NCI-H748 treated with DMSO at 0.1 percent for 48 hours (cell line): Measurements from ENCODE around the gene MRPL42.
"Not testable (repeated sequence)": the region's sequence is repeated elsewhere in the genome, so short reads cannot be mapped to it uniquely, and the experiment has no call there.

ENCODE experiments used
- DNase-seq: peaks from one replicate; lab custom pipeline; 2025; lab: John Stamatoyannopoulos, UW

Gene MRPL42

DNA sequence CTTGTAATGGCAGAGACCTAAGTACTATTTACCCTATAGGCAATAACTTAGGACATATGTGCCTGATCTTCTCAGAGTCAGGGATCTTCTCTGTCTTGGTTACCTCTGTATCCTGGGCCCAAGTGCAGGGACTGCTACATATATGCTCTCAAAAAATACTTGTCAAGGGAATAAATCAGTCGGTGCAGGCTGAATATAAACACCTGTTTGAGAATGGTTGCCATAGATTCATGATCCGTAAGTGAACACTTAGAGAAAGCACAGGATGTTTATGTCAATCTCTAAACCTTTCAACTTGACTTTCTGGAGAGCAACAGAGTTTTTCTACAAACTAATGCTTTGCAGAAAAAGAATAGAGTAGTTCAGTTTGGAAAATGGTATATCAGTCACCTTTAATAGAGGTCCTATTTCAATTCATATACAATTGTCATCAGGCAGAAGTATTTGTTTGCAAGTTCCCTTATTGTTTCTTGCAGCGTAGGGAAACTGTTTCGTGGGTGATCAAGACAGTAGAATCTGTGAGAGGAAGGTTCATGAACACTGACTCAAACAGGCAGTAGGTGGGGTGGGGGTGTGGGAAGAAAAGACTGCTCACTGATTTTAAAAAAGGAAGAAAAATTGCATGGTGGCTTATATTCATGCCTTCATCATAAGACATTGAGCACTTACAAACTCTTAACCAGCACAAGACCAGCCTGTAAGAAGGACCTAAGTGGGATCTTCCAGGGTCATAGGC is 19.6 kb upstream of the MRPL42 start:
- no peak for DNase-seq

- no peak for DNase-seq
Observed at GRCh38 chr12:93448796-93449195, 18.5 kb upstream of the MRPL42 start.

DNA sequence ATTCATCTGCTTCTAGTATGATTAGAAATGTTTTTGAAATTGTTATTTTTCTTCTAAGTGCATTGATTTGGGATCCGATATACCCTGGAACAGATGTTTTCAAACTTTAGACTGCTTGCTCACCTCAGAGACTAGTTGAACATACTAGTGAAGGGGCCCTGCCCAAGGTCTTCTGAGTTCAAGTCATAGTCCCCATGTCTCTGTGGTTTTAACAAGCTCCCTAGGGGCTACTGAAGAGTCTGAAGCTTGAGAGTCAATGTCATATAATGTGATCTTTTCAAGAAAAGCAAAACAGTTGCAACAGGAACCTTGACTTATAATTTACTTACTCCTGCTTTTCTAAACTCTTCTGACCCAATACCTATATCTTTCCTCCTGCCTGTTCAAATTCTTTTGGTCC is 18.0 kb upstream of the MRPL42 start:
- DNase-seq: no peak

DNA sequence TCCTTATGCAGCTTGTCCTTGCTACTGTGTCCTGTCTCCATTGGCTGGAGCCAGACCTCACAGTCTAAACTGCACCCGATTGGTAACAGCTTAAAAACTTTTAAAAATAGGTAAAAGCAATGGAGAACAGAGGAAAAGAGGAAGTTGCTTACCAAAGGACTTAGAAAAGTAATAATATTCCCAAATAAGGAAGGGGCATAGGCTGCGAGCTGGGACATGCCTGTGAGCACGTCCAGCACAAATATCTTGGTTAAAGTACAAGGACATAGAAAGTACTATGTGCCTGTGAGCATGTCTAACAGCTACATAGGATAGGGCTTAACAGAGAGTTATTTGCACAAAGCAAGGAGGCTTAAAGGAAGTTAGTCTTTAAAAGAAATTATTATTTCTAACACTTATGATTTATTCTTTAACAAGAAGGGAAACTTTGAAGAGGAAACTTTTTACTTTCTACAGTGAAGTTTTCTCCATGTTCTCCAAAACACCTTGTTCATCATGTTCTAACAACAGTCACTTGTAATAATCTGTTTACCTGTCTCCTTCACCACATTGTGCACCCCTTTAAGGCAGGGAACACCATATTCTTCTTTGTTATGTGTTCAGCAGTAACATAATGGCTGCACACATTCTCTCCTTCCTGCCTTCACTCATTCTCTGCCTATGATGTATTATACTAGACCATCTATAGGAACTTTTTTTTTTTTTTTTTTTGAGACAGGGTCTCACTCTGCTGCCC is 15.7 kb upstream of the MRPL42 start:
- DNase-seq: no peak

DNA sequence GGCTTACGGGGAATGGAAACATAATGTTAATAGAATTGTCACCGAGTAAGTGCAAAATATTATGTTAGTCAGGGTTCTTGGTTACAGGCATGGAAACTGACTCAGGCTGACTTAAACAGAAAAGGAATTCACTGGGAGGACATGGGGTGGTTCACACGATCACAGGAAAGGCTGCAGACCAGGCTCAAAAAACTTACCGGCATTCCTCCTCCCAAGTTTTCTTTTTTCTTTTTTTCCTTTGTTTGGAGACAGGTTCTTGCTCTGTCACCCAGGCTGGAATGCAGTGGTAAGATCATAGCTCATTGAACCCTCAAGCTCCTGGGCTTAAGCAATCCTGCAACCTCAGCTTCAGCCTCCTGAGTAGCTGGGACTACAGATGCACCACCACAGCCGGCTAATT is 13.7 kb upstream of the MRPL42 start:
- DNase-seq: no peak

DNA sequence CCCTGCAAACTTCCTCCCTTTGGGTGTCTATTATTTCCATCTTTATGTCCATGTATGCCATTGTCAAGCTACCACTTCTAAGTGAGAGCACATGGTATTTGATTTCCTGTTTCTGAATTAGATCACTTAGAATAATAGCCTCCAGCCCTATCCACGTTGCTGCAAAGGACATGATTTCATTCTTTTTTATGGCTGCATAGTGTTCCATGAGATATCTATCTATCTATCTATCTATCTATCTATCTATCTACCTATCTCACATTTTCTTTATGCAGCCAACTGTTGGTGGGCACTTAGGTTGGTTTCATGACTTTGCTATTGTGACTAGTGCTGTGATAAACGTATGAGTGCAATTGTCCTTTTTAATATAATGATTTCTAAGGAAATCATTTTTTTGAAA is 11.2 kb upstream of the MRPL42 start:
- DNase-seq: no peak

DNA sequence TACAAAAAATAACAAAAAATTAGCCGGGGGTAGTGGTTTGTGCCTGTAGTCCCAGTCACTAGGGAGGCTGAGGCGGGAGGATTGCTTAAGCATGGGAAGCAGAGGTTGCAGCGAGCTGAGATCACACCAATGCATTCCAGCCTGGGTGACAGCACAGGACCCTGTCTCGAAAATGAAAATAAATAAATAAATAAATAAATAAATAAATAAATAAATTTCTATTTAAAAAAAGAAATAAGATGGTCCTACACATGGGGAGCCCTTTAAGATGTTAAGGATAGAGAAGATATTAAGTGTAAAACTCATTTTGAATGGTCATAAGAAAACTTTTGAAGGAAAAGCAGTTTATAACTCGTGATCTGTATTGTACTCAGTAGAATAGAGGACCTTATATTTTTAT is 8.2 kb upstream of the MRPL42 start:
- no peak for DNase-seq

DNA sequence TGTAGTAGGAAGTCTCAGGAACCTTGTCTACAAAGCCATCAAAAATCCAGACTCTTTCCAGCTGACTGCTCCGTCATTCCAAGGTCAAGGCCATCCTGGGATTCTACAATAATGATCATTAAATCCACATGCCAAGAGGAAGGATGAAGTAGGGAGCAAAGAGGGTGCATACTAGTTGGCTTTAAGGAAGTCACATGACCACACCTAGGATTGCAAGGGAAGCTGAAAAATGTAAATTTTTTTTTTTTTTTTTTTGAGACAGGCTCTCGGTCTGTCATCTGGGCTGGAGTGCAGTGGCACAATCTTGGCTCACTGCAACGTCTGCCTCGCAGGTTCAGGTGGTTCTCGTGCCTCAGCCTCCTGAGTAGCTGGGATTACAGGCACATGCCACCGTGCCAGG is 7.3 kb upstream of the MRPL42 start:
- no peak for DNase-seq

- no peak for DNase-seq
Observed at GRCh38 chr12:93460902-93461301, 6.4 kb upstream of the MRPL42 start.

DNA sequence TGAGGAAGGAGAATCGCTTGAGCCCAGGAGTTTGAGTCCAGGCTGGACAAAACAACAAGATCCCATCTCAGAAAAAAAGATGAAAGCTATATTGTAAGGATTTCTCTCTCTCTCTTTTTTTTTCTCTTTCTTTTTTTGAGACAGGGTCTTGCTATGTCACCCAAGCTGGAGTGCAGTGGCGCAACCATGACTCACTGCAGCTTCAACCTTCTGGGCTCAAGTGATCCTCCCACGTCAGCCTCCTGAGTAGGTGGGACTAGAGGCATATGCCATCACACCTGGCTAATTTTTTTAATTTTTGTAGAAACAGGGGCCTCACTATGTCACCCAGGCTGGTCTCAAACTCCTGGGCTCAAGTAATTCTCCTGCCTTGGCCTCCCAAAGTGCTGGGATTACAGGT is 5.8 kb upstream of the MRPL42 start:
- no peak for DNase-seq

GRCh38 chr12:93465841-93466240 is 1.5 kb upstream of the MRPL42 start:
- DNase-seq: no peak

DNA sequence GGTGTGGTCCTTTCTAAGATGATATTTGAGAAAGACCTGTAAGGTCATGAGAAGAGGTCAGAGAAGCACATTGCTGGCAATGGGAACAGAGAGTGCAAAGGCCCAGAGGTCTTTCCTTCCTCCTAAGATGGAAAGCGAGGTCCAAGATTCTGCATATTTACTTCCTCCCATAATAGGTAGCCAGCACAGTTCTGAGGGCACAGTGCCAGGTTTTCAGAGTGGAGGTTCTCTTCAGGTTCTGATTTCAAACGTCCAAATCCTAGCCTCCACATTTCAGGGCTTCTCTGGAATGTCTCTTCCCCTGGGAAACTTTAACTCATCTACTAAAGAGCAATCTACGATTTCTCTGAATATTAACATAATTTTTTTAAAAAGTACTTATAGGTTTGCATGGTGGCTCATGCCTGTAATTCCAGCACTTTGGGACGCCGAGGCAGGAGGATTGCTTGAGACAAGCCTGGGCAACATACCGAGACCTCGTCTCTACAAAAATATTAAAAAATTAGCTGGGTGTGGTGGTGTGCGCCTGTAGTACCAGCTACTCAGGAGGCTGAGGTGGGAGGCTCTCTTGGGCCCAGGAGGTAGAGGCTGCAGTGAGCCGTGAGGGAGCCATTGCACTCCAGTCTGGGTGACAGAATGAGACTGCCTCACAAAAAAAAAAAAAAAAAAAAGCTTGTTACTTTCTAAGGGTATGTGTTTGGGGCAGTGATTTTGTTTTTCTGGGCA is 526 bp upstream of the MRPL42 start:
- DNase-seq: no peak

DNA sequence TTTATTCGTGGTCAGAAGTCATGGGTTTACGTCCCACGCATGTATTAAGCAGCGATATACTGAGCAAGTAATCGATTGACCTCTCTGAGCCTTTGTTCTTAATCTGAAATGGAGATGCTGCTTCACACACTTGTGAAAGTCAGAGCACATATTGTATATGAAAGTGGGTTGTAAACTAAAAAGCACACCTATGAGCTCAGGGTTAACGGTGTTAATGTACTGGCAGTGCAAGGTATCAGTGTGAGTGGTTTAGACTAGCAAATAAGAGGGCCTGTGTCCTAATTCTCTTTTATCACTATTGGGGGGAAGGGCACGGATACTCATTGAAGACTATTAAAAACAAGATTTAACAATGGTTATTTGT is 676 bp downstream of the MRPL42 start:
- no peak for DNase-seq

GRCh38 chr12:93469386-93469785 is 2.1 kb downstream of the MRPL42 start:
- no peak for DNase-seq

- DNase-seq: no peak
Observed at GRCh38 chr12:93476555-93476954, 9.2 kb downstream of the MRPL42 start.

- DNase-seq: no peak
Observed at GRCh38 chr12:93482721-93483120, 15.4 kb downstream of the MRPL42 start.

DNA sequence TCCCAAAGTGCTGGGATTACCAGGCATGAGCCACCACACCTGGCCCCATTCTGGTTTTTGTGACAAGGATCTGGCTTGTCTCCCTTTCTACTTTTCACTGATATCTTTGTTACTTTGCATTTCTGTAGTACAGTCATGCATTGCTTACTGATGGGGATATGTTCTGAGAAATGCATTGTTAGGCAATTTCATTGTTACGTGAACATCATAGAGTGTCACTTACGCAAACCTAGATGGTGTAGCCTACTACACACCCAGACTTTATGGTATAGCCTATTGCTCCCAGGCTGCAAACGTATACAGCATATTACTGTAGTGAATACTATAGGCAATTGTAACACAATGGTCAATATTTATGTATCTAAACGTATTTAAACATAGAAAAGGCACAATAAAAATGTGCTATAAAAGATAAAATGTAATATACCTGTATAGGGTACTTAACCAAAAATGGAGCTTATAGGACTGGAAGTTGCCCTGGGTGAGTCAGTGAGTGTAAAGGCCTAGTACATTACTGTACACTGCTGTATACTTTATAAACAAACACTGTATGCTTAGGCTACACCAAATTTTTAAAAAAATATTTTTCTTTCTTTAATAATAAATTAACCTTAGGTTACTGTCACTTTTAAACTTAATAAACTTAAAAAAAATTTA is 16.0 kb downstream of the MRPL42 start:
- no peak for DNase-seq

DNA sequence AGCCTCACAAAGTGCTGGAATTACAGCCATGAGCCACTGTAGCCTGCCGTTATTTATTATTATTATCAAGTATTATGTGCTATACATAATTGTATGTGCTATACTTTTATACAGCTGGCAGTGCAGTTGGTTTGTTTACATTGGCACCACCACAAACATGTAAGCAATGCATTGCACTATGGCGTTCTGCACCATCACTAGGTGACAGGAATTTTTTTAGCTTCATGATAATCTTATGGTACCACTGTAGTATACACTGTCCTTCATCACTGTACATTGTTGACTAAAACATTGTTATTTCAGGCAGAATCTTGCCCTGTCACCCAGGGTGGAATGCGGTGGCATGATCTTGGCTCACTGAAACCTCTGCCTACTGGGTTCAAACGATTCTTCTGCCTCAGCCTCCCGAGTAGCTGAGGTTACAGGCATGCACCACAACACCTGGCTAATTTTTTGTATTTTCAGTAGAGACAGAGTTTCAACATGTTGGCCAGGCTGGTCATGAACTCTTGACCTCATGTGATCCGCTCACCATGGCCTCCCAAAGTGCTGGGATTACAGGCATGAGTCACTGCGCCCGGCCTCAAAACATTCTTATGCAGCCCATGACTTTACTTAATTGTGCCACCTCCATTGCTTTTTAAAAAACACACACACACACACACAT is 17.1 kb downstream of the MRPL42 start:
- DNase-seq: no peak

DNA sequence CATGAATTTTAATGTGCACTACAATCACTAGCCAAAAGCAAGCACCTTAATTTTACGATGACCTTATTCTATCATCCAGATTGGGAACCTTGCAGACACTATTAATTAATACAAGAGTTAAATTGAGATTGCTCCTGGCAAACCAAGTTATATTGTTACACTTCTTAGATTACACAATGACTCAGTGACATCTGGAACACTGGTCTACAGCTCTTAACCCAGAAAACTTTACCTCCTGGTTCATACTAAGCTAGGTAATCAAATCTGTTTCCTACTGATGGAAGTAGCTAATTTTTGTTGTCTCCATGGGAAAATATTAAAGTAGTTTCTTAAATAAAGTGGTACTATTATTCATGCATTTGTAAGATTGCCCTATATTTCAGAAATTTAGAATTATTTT is 25.5 kb downstream of the MRPL42 start:
- not testable (repeated sequence) for DNase-seq

DNA sequence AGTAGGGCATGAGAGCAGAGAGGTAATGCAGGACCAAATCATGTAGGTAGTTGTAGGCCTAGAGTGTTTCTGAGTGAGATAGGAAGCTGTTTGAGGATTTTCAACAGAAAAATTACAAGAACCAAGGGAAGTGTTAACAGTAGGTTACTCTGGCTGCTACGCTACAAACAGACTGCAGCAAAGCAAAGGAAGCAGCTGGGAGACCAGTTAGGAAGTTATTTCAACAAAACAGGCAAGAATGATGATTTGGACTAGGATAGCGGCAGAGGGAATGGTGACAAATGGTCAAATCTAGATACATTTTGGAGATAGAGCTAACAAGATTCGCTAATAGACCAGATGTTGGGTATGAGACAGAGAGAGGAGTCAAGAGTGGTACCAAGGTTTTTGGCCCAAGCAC is 26.8 kb downstream of the MRPL42 start:
- no peak for DNase-seq

DNA sequence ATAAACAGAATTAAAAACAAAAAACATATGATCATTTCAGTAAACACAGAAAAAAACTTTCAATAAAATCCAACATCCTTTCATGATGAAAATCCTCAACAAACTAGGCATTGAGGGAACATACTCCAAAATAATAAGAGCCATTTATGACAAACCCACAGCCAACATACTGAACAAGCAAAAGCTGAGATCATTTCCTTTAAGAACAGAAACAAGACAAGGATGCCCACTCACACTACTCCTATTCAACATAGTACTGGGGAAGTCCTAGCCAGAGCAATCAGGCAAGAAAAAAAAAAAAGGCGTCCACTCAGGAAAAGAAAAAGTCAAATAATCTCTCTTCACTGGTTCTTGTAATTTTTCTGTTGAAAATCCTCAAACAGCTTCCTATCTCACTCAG is 30.1 kb downstream of the MRPL42 start:
- no peak for DNase-seq

DNA sequence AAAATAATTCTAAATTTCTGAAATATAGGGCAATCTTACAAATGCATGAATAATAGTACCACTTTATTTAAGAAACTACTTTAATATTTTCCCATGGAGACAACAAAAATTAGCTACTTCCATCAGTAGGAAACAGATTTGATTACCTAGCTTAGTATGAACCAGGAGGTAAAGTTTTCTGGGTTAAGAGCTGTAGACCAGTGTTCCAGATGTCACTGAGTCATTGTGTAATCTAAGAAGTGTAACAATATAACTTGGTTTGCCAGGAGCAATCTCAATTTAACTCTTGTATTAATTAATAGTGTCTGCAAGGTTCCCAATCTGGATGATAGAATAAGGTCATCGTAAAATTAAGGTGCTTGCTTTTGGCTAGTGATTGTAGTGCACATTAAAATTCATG is 31.5 kb downstream of the MRPL42 start:
- not testable (repeated sequence) for DNase-seq
